HG02759 (cell line): ENCODE results near the gene SLC6A6.

Experiments
- ATAC-seq: cut with Tn5 transposase; IDR thresholded peaks from one replicate; pipeline ENCODE4 v1.9.1; 2021; ENCODE audit warnings: mild to moderate bottlenecking, moderate library complexity; ENCODE audit not compliant: unreplicated experiment

SLC6A6 gene

GRCh38 chr3:14481646-14482036, 79.2 kb downstream of the SLC6A6 start:
- no peak for ATAC-seq

GRCh38 chr3:14482271-14482721, 79.9 kb downstream of the SLC6A6 start:
- no peak for ATAC-seq

- ATAC-seq: no peak
Observed at GRCh38 chr3:14483286-14483685, 80.9 kb downstream of the SLC6A6 start.

- ATAC-seq: no peak
Observed at GRCh38 chr3:14484741-14485140, 82.3 kb downstream of the SLC6A6 start.

GRCh38 chr3:14485981-14486380, 83.6 kb downstream of the SLC6A6 start:
- ATAC-seq: no peak

- no peak for ATAC-seq
Observed at GRCh38 chr3:14486460-14486859, 84.1 kb downstream of the SLC6A6 start.

- ATAC-seq: no peak
Observed at GRCh38 chr3:14487086-14487485, 84.7 kb downstream of the SLC6A6 start.

GRCh38 chr3:14487821-14488220, 85.4 kb downstream of the SLC6A6 start:
- no peak for ATAC-seq

GRCh38 chr3:14488286-14489041, 86.1 kb downstream of the SLC6A6 start:
- no peak for ATAC-seq

GRCh38 chr3:14489641-14490040, 87.2 kb downstream of the SLC6A6 start:
- no peak for ATAC-seq

GRCh38 chr3:14490255-14490654, 87.8 kb downstream of the SLC6A6 start:
- ATAC-seq: no peak

- ATAC-seq: no peak
Observed at GRCh38 chr3:14490831-14491230, 88.4 kb downstream of the SLC6A6 start.

- no peak for ATAC-seq
Observed at GRCh38 chr3:14491396-14492190, 89.2 kb downstream of the SLC6A6 start.

GRCh38 chr3:14492948-14493881, 90.8 kb downstream of the SLC6A6 start:
- ATAC-seq: no peak

GRCh38 chr3:14494279-14494972, 92.0 kb downstream of the SLC6A6 start:
- no peak for ATAC-seq

- ATAC-seq: no peak
Observed at GRCh38 chr3:14494973-14495300, 92.5 kb downstream of the SLC6A6 start.

GRCh38 chr3:14496351-14496750, 93.9 kb downstream of the SLC6A6 start:
- ATAC-seq: no peak

- no peak for ATAC-seq
Observed at GRCh38 chr3:14497321-14497720, 94.9 kb downstream of the SLC6A6 start.

GRCh38 chr3:14502472-14502871, 100.1 kb downstream of the SLC6A6 start:
- no peak for ATAC-seq

GRCh38 chr3:14503033-14503705, 100.8 kb downstream of the SLC6A6 start:
- ATAC-seq: no peak
